PC-9 (cell line): ENCODE results near the gene FAM32A.

ENCODE experiments used
- EZH2 ChIP-seq: fragments of 200-600 bp; sonication (generic); IDR thresholded peaks from 2 replicates; pipeline ENCODE4 v1.8.0; 2017; ENCODE audit warnings: antibody characterized with exemption, low read depth
- TF ChIP-seq, protein P1 (sequence below): fragments of 200-600 bp; sonication (generic); conservative IDR thresholded peaks from 2 replicates; pipeline ENCODE4 v1.6.1; 2017; ENCODE audit warnings: mixed run types, antibody characterized with exemption, mild to moderate bottlenecking, moderate library complexity

DNA sequence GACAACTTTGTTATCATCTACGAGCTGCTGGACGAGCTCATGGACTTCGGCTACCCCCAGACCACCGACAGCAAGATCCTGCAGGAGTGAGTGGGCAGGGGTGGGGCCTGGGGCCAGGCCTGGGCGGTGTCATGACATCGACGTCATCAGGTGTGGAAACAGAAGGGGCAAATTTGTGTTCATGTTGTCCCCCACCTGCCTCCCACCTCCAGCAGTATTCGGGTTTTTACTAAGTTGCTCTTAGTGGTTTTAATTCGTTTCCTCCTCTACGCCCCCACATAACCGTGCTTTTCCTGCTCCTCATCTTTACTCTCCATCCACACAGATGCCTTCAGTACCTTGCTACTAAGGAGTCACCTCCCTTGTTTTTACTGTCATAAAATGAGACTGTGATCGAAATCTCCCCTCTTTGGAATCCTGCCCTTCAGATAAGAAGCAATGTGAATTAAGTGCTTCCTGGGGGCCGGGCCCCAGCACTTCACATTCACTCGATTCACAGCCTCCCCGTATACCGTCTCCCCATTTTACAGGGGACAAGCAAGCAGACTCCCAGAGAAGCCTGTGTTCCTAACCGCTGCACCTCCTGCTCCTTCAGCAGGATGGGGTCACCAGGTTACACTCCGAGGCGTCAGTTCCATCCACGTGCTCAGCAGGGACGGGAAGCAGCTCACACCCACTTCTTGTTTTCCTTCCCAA is 23.0 kb downstream of the FAM32A start:
- TF ChIP-seq, protein P1, sequence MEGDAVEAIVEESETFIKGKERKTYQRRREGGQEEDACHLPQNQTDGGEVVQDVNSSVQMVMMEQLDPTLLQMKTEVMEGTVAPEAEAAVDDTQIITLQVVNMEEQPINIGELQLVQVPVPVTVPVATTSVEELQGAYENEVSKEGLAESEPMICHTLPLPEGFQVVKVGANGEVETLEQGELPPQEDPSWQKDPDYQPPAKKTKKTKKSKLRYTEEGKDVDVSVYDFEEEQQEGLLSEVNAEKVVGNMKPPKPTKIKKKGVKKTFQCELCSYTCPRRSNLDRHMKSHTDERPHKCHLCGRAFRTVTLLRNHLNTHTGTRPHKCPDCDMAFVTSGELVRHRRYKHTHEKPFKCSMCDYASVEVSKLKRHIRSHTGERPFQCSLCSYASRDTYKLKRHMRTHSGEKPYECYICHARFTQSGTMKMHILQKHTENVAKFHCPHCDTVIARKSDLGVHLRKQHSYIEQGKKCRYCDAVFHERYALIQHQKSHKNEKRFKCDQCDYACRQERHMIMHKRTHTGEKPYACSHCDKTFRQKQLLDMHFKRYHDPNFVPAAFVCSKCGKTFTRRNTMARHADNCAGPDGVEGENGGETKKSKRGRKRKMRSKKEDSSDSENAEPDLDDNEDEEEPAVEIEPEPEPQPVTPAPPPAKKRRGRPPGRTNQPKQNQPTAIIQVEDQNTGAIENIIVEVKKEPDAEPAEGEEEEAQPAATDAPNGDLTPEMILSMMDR = no peak
- TF ChIP-seq EZH2 = no peak
